ENCODE measurements around the gene SLC7A8. TPM values are rescaled to one million over a fixed set of nuclear protein-coding genes. Genes with fewer than 3 reads are reported as not detected.

Gene SLC7A8
- total RNA-seq, 1 donor from 2014 or later, result 1.8 TPM

DNA sequence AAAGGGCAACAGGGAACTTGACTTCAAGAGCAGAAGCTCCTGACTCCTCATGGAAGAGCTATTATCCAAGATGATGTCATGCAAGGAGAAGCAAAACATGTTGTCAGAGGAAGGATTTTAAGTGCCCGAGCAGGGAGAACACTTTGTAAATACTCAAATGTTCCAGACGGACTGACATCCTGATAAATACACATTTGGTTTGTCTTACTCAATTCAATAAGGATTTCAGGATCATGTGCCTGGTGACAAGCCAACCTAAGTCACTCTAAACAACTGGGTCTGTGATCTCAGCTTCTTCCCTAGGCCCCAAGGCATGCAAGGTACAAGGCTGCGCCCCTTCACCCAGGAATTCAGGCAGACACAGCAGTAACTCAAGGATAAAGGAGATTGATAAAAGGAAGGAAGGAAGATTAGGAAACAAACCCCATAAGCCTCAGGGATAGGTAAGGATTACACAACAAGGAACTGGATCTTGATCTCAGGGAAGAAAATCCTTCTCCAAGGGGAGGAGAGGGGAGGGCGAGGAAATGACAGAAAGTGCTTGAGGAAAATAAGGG is 37.6 kb downstream of the SLC7A8 start:
- DNase-seq (no peak), ATAC-seq (ENCODE audit: low read depth) (no peak)
- Mint-ChIP-seq H3K4me1 (no peaks in the 10 kb centered on the region), H3K36me3 (ENCODE audit: low read depth) (no peaks in the 10 kb centered on the region), H3K27me3 (peaks cover 7% of the 10 kb centered on the region), H3K9me3 (no peaks in the 10 kb centered on the region), H3K4me3 (no peak overlapping the region), H3K27ac (no peak overlapping the region)
- TF ChIP-seq, protein P1, sequence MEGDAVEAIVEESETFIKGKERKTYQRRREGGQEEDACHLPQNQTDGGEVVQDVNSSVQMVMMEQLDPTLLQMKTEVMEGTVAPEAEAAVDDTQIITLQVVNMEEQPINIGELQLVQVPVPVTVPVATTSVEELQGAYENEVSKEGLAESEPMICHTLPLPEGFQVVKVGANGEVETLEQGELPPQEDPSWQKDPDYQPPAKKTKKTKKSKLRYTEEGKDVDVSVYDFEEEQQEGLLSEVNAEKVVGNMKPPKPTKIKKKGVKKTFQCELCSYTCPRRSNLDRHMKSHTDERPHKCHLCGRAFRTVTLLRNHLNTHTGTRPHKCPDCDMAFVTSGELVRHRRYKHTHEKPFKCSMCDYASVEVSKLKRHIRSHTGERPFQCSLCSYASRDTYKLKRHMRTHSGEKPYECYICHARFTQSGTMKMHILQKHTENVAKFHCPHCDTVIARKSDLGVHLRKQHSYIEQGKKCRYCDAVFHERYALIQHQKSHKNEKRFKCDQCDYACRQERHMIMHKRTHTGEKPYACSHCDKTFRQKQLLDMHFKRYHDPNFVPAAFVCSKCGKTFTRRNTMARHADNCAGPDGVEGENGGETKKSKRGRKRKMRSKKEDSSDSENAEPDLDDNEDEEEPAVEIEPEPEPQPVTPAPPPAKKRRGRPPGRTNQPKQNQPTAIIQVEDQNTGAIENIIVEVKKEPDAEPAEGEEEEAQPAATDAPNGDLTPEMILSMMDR (IDR thresholded peaks at IDR 0.05), result no peak
- intact Hi-C loops (cut with micrococcal nuclease), result no loop called here
- ChIA-PET POLR2A (no interaction called here), CTCF (no interaction called here)

DNA sequence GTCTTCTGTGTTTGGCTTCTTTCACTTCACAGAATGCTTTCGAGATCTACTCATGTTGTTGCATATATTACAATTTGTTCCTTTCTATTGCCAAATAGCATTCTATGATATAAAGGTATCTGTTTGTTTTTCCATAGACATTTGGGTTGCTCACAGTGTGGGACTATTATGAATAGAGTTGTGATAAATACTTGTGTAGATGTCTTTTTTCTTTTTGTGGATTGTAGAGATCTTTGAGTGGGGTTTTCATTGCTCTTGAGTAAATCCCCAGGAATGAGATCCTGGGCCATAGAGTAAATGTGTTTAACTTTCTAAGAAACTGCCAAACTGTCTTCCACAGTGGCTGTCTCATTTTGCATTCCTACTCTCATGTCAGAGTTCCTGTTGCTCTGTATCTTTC is 39.5 kb downstream of the SLC7A8 start:
- Mint-ChIP-seq H3K4me1 (no peaks in the 10 kb centered on the region), H3K36me3 (ENCODE audit: low read depth) (no peaks in the 10 kb centered on the region), H3K27me3 (peaks cover 7% of the 10 kb centered on the region), H3K4me3 (no peak overlapping the region), H3K9me3 (no peaks in the 10 kb centered on the region), H3K27ac (no peak overlapping the region)
- TF ChIP-seq, protein P1 (IDR thresholded peaks at IDR 0.05), result no peak
- ATAC-seq (ENCODE audit: low read depth), result no peak
- intact Hi-C loops (cut with micrococcal nuclease), result no loop called here
- CTCF ChIA-PET, result no interaction called here
- POLR2A ChIA-PET, result no interaction called here
- no peak for DNase-seq

DNA sequence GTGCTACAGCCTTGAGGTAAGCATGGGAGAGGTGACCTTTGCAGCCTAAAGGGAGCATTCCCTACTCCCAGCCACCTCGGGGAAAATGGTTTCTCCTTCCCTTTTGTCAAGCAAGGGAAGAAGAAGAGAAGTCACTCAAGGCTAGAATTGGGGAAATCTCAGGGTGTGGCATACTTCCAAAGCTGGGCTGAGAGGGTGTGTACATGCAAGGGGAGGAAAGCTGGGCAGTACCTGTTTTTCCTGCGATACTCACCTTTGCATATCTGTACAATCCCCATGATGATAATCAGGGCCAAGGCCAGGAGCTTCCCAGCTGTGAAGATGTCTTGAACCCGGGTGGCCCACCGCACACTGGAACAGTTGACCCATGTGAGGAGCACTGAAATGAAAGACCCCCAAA is 40.6 kb downstream of the SLC7A8 start:
- intact Hi-C loops (cut with micrococcal nuclease), result no loop called here

DNA sequence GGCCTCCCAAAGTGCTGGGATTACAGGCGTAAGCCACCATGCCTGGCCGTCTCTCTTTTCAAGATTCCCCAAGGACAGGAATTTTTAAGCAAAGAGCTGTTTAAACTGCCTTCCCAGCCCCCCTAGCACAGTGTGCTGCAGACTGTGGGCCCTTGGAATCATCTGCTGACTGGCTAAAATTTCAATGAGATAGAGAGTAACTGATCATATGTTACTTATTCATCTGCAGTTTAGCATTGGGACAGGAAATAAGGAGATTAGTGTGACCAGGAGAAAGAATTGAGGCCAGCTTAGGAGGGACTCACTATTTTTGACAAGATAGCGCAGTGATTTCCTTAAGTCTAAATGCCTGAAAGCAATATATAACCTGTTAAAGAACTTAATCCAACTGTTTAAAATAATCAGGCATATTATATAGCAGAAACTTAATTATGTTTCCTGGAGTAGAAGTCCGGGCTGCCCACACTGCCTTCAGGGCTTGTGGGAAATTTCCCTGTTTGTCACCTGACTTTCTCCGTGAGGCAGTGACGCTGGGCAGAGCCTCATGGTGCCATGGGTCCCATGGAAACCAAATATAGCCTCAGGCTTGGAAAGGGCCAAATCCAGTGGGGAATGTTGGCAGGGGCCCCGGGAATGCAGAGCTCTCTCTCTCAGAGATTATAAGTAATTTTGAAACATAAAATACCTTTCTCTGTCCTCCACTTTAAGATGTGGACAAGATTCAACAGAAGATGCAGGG is 41.6 kb downstream of the SLC7A8 start:
- Mint-ChIP-seq H3K27ac (no peak overlapping the region), H3K27me3 (peaks cover 4% of the 10 kb centered on the region), H3K36me3 (ENCODE audit: low read depth) (no peaks in the 10 kb centered on the region), H3K4me3 (no peak overlapping the region), H3K9me3 (no peaks in the 10 kb centered on the region), H3K4me1 (no peaks in the 10 kb centered on the region)
- no peak for ATAC-seq (ENCODE audit: low read depth)
- TF ChIP-seq, protein P1 (IDR thresholded peaks at IDR 0.05), result no peak
- CTCF ChIA-PET, result no interaction called here
- POLR2A ChIA-PET, result no interaction called here
- intact Hi-C loops (cut with micrococcal nuclease), result no loop called here
- no peak for DNase-seq

More for the DNA sequence above, 40.6 kb downstream of the SLC7A8 start:
- no peak overlapping the region for H3K27ac Mint-ChIP-seq
- H3K36me3 Mint-ChIP-seq (ENCODE audit: low read depth), result no peaks in the 10 kb centered on the region
- peaks cover 7% of the 10 kb centered on the region for H3K27me3 Mint-ChIP-seq
- no peaks in the 10 kb centered on the region for H3K4me1 Mint-ChIP-seq
- CTCF ChIA-PET, result no interaction called here
- H3K4me3 Mint-ChIP-seq, result no peak overlapping the region
- POLR2A ChIA-PET, result no interaction called here
- ATAC-seq (ENCODE audit: low read depth) (no peak), DNase-seq (no peak)
- no peaks in the 10 kb centered on the region for H3K9me3 Mint-ChIP-seq
- TF ChIP-seq, protein P1 (IDR thresholded peaks at IDR 0.05), result no peak

DNA sequence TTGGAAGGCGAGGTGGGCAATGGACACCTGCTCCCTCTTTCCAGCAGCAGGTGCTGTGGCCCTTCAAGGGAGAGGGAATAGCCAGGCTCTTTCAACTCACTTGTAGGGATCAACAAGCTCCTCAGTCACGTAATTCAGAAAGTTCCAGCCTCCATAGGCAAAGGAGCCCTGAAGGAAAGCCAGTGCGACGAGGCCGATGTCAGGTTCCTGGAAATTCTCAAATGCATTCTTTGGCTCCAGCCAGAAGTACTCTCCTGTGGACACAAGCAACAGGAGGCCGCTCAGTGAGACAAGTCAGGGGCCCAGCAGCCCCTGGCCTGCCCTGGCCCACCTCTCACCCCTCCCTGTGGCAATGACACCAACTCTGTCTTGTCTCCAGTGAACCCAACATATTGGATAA is 43.1 kb downstream of the SLC7A8 start:
- ATAC-seq (ENCODE audit: low read depth), result no peak
- Mint-ChIP-seq H3K27me3 (peaks cover 2% of the 10 kb centered on the region), H3K27ac (no peak overlapping the region), H3K9me3 (no peaks in the 10 kb centered on the region), H3K4me3 (no peak overlapping the region), H3K4me1 (no peaks in the 10 kb centered on the region), H3K36me3 (ENCODE audit: low read depth) (no peaks in the 10 kb centered on the region)
- POLR2A ChIA-PET, result no interaction called here
- TF ChIP-seq, protein P1 (IDR thresholded peaks at IDR 0.05), result no peak
- CTCF ChIA-PET, result no interaction called here
- no peak for DNase-seq
- intact Hi-C loops (cut with micrococcal nuclease), result no loop called here

Data from activated B cell treated with CpG ODN at 0.5 μM for 24 hours (primary cell).